Measurements from ENCODE around the gene ARPC3. TPM values are rescaled to one million over a fixed set of nuclear protein-coding genes. Genes with fewer than 3 reads are reported as not detected.
"Not testable (repeated sequence)": the region's sequence is repeated elsewhere in the genome, so short reads cannot be mapped to it uniquely, and the experiment has no call there.

The ARPC3 gene
- total and polyA plus RNA-seq, 2 experiments from 2014 or later, result 94.0 to 245 TPM

DNA sequence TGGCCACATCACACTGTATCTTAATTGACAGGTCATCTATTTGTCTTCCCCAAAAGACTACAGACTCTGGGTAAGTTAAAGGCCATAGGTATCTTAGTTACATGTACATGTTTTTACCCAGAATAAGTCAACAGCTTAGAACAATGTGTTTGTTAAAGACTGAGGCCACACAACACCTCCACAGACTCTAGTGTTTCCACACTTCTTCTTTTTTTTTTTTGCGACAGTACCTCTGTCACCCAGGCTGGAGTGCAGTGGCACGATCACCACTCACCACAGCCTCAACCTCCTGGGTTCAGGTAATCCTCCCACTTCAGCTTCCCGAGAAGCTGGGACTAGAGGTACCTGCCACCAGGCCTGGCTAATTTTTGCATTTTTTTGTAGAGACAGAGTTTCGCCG is 16.7 kb upstream of the ARPC3 start:
- H3K27me3 ChIP-seq, result no peaks in the 10 kb centered on the region
- H3K4me1 ChIP-seq (ENCODE audit: low read depth), result peaks cover 6% of the 10 kb centered on the region
- TF ChIP-seq, protein P1, sequence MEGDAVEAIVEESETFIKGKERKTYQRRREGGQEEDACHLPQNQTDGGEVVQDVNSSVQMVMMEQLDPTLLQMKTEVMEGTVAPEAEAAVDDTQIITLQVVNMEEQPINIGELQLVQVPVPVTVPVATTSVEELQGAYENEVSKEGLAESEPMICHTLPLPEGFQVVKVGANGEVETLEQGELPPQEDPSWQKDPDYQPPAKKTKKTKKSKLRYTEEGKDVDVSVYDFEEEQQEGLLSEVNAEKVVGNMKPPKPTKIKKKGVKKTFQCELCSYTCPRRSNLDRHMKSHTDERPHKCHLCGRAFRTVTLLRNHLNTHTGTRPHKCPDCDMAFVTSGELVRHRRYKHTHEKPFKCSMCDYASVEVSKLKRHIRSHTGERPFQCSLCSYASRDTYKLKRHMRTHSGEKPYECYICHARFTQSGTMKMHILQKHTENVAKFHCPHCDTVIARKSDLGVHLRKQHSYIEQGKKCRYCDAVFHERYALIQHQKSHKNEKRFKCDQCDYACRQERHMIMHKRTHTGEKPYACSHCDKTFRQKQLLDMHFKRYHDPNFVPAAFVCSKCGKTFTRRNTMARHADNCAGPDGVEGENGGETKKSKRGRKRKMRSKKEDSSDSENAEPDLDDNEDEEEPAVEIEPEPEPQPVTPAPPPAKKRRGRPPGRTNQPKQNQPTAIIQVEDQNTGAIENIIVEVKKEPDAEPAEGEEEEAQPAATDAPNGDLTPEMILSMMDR (IDR thresholded peaks at IDR 0.05; ENCODE audit: low read depth, low read length), result no peak
- H3K36me3 ChIP-seq, result peaks cover 6% of the 10 kb centered on the region
- H3K9me3 ChIP-seq (ENCODE audit: low read depth), result no peaks in the 10 kb centered on the region
- no peak for DNase-seq (ENCODE audit: low read depth in 1 of 2, low spot score in 1 of 2)
- no peak overlapping the region for H3K27ac ChIP-seq
- H3K4me3 ChIP-seq, result peak overlapping the region; percentile 83

DNA sequence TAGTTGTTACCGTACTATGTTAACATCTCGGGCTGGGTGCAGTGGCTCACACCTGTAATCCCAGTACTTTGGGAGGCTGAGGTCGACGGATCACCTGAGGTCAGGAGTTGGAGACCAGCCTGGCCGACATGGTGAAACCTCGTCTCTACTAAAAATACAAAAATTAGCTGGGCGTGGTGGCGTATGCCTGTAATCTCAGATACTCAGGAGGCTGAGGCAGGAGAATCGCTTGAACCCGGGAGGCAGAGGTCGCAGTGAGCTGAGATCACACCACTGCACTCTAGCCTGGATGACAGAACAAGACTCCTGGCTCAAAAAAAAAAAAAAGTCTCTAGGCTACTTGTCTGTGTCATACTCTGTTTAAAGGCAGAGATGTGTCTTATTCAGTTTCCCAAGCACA is 15.6 kb upstream of the ARPC3 start:
- not testable (repeated sequence) for H3K27me3 ChIP-seq; H3K9me3 ChIP-seq (ENCODE audit: low read depth); H3K27ac ChIP-seq; H3K36me3 ChIP-seq; H3K4me1 ChIP-seq (ENCODE audit: low read depth); H3K4me3 ChIP-seq; DNase-seq (ENCODE audit: low read depth in 1 of 2, low spot score in 1 of 2)

DNA sequence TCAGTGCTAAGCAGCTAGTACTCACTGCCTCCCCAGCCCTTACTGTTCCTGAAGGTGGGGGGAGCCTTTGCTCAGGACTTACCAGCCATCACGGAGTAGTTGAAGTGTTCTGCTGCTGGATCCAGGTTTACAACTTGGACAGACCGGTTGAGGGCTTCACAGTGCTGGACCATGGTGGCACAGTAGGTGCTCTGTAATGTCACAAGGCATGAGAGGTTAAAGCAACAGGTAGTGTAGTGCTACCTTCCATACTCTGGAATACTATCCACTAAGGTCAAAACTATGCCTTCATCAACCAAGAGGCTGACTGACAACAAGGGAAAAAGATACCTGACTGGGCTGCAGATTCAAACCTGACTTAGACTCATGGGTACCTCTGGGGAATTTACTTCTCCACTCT is 14.9 kb upstream of the ARPC3 start:
- H3K9me3 ChIP-seq (ENCODE audit: low read depth), result no peaks in the 10 kb centered on the region
- no peak overlapping the region for H3K27ac ChIP-seq
- H3K27me3 ChIP-seq, result no peaks in the 10 kb centered on the region
- no peak overlapping the region for H3K4me3 ChIP-seq
- TF ChIP-seq, protein P1 (IDR thresholded peaks at IDR 0.05; ENCODE audit: low read depth, low read length), result no peak
- peaks cover 6% of the 10 kb centered on the region for H3K36me3 ChIP-seq
- DNase-seq (ENCODE audit: low read depth in 1 of 2, low spot score in 1 of 2), result no peak
- peaks cover 6% of the 10 kb centered on the region for H3K4me1 ChIP-seq (ENCODE audit: low read depth)

DNA sequence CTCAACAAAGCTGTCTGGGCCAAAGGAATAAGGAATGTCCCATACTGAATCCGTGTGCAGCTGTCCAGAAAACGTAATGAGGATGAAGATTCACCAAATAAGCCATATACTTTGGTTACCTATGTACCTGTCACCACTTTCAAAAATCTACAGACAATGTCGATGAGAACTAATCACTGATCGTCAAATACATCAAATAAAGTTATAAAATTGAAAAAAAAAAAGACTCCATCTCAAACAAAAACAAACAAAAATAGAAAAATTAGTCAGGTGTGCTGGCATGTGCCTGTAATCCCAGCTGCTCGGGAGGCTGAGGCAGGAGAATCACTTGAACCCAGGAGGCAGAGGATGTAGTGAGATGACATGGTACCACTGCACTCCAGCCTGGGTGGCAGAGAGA is 11.1 kb upstream of the ARPC3 start:
- not testable (repeated sequence) for H3K4me3 ChIP-seq; H3K4me1 ChIP-seq (ENCODE audit: low read depth); DNase-seq (ENCODE audit: low read depth in 1 of 2, low spot score in 1 of 2); H3K27ac ChIP-seq; H3K9me3 ChIP-seq (ENCODE audit: low read depth); H3K27me3 ChIP-seq
- peaks cover 15% of the 10 kb centered on the region for H3K36me3 ChIP-seq

DNA sequence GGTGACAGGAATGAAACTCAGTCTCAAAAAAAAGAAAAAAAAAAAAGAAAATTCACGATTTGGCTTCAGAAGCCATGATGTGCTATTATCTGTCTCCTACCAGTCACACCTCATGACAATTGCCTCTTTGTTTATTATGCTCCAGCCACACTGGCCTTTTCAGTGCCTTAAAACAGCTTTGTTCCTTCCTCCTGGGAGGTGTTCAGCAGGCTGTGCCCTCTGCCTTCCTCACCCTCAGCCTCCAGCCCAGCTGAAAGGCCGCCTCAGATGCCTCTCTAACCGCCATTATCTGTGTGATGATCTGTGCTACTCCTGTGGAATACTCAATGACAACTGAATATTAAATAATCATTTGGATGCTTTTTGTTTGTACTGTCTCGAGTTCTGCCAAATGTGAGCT is 8.6 kb upstream of the ARPC3 start:
- TF ChIP-seq, protein P1 (IDR thresholded peaks at IDR 0.05; ENCODE audit: low read depth, low read length), result no peak
- H3K4me1 ChIP-seq (ENCODE audit: low read depth), result no peaks in the 10 kb centered on the region
- no peaks in the 10 kb centered on the region for H3K9me3 ChIP-seq (ENCODE audit: low read depth)
- DNase-seq (ENCODE audit: low read depth in 1 of 2, low spot score in 1 of 2), result no peak
- peaks cover 22% of the 10 kb centered on the region for H3K36me3 ChIP-seq
- H3K4me3 ChIP-seq, result no peak overlapping the region
- no peak overlapping the region for H3K27ac ChIP-seq
- no peaks in the 10 kb centered on the region for H3K27me3 ChIP-seq

DNA sequence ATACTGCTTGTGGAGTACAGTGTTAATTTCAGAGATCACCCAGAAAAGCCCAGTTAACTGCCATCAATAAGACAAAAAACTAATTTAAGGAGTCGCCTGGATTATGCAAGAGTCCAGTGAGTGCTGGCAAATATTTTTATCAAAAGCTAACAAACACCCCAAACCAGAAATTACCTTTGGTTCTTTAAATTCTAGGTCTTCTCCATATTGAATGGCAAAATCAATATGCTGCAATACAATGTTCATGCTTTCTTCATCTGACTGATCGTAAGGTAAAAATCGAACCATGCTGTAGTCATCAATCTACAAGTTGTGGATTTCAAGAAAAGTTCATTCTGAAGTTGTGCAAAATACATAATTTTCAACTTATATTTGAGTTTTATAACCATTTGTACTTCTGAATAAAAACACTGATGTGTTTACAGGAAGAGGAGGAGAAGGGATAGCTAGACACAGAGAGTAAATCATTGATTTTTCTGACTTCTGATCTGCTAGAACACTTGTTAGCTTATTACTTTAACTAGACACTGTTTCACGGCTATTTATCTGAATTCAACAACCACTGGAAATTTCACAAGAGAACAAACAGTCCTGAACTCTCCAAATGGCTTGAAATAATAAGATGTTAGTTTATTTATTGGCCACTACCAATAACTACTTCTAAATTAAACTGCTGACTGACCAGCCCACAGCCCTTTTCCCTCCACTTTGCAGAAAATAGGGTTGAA is 3.6 kb upstream of the ARPC3 start:
- Histone ChIP-seq H3K4me1 (ENCODE audit: low read depth) (no peaks in the 10 kb centered on the region), H3K4me3 (no peak overlapping the region), H3K27ac (no peak overlapping the region), H3K9me3 (ENCODE audit: low read depth) (no peaks in the 10 kb centered on the region), H3K36me3 (peaks cover 33% of the 10 kb centered on the region), H3K27me3 (no peaks in the 10 kb centered on the region)
- TF ChIP-seq, protein P1 (IDR thresholded peaks at IDR 0.05; ENCODE audit: low read depth, low read length), result no peak
- DNase-seq (ENCODE audit: low read depth in 1 of 2, low spot score in 1 of 2), result no peak
